H1 (cell line): ENCODE results near the gene BTN2A1. TPM values are rescaled to one million over a fixed set of nuclear protein-coding genes. Genes with fewer than 3 reads are reported as not detected.

Experiments
- CTCF ChIP-seq, 3 experiments: IDR thresholded peaks; 1 replicate in 2 of 3; 2 replicates in 1 of 3; pipeline versions ENCODE4 v1.5.1 to v1.6.1; 2011; ENCODE audit warnings: low read length in 3 of 3, mild to moderate bottlenecking in 3 of 3, inconsistent platforms in 2 of 3, low read depth in 1 of 3, moderate library complexity in 1 of 3; ENCODE audit not compliant: insufficient read depth in 1 of 3; ENCODE audit errors: control extremely low read depth in 1 of 3
- RAD21 ChIP-seq, 2 experiments: IDR thresholded peaks in 1 of 2; conservative IDR thresholded peaks in 1 of 2; 2 replicates each; pipeline ENCODE4 v1.6.1; 2011; ENCODE audit warnings: low read depth in 2 of 2, low read length in 2 of 2, improper control_type of control experiment in 1 of 2, inconsistent platforms in 1 of 2, mild to moderate bottlenecking in 1 of 2, moderate library complexity in 1 of 2
- RNF2 ChIP-seq: fragments of 200-900, 300-1000 bp; sonication (generic); IDR thresholded peaks from 2 replicates; pipeline ENCODE4 v1.7.1; 2016; ENCODE audit warnings: borderline replicate concordance, low read depth, mild to moderate bottlenecking, antibody characterized with exemption, low read length; ENCODE audit not compliant: poor library complexity, severe bottlenecking; ENCODE audit errors: missing control alignments
- polyA plus RNA-seq, 7 experiments: library from polyadenylated mRNA; depleted of rRNA in 3 of 7; stranded (reverse) in 5 of 7; unstranded in 2 of 7; fragments of >200 nt in 5 of 7; fragments of 200-250 nt in 2 of 7; gene quantifications; 1 replicate in 5 of 7; 2 replicates in 1 of 7; 4 replicates in 1 of 7; pipeline versions ENCODE4 v1.2.1 to v1.2.3, GENCODE V29; 2011 to 2013; ENCODE audit warnings: missing spikeins in 2 of 7, mixed read lengths in 2 of 7
- total RNA-seq: library from RNA; stranded (reverse); fragmentation: NEBNext Ultra II Directional; extraction: Animal tissue kit (Norgen Biotek cat#: 25700); gene quantifications from 2 replicates; pipeline ENCODE4 v1.2.1, GENCODE V29; 2021

The BTN2A1 gene
- total and polyA plus RNA-seq, 2 of the 8 experiments (the other 6 are each of a cell fraction or from before 2014, with no cell fraction given) = 8.7 to 11.0 TPM

DNA sequence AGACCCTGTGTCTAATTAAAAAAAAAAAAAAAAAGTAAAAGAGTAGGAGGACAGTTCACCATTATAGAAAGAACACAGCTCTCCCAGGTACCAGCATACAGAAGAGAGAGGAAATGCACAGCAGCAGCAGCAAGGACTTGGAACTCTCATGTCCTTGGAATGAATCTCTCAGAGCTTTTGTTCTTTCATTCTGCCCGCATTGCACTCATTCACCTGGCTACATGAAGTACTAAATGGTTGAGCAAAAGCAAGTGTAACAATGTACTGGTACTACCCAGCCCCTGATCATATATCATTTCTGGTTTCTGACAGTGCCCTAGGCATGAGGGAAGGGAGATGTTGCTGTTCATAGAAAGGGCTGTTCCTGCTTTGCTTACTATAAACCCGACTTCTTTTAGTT, 29.5 kb upstream of the BTN2A1 start (continued):
- no peak for TF ChIP-seq CTCF (IDR thresholded peaks at IDR 0.05; ENCODE audit: control extremely low read depth in 1 of 3, insufficient read depth in 1 of 3, low read depth in 1 of 3, low read length in 3 of 3)
- no peak for TF ChIP-seq RNF2
- TF ChIP-seq RAD21 (IDR thresholded peaks at IDR 0.05 in 1 of 2, conservative IDR thresholded peaks at IDR 0.05 in 1 of 2; ENCODE audit: low read depth in 2 of 2, low read length in 2 of 2) = no peak
